ENCODE measurements around the gene CNOT4.

GRCh38 chr7:135406918-135407317 lies 103.0 kb downstream of the CNOT4 start:
- no peak for TF ChIP-seq CTCF (IDR thresholded peaks at IDR 0.05 in 8 of 11, conservative IDR thresholded peaks at IDR 0.05 in 3 of 11)
- TF ChIP-seq POLR2AphosphoS5 (IDR thresholded peaks at IDR 0.05), result no peak

Measured in spleen (tissue), 7 donors.